HG03575 (cell line): Measurements from ENCODE around the gene L3MBTL3.

Source experiments
- ATAC-seq: cut with Tn5 transposase; IDR thresholded peaks from one replicate; pipeline ENCODE4 v1.9.1; 2021; ENCODE audit not compliant: unreplicated experiment, insufficient number of reproducible peaks, low FRiP score; ENCODE audit errors: extremely low read depth

Gene L3MBTL3

DNA sequence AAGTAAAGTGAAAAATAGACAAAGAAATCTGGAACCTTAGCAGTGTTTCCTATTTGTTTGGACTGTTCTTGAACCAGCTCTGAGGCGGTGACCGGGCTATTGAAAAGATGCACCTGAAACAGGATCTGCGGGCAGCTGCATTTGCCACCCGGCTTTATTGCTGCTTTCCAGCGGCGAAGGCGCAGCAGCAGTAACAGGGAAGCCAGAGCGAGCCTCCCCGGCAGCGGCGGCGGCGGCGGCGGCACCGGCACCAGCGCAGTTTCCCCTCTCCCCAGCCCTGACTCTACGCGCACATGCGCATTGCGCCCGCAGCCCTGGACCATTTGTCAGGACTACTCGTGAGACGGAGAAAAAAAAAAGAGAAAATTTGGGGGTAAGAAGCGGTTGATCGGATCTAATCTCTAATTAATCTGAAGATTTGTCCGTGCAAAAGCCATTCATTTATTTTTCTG, at the start of gene L3MBTL3:
Gene L3MBTL3, plus strand, starts transcription at position 290 of the 452 bp plus-strand sequence. CDS start 24,119 bp downstream, outside the sequence.
- peak; percentile 57 for ATAC-seq

DNA sequence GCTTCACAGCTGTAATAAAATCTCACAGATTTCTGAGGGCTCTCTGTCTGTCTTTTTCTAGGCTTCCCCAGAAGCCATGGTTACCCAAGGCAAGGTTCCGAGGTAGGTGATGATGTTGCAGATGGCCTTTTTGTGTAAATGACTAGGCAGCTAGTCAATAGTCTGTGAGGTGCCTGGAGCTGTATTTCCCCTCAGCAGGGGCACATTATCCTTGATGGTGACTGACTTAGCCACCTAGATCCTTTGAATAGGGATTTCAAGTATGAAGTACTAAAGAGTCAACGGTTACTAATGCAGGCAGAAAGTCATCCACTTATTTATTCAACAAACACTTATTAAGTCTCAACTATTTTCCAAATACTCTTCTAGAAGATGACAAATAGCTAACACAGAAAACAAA, 49.3 kb upstream of the L3MBTL3 start:
- no peak for ATAC-seq

DNA sequence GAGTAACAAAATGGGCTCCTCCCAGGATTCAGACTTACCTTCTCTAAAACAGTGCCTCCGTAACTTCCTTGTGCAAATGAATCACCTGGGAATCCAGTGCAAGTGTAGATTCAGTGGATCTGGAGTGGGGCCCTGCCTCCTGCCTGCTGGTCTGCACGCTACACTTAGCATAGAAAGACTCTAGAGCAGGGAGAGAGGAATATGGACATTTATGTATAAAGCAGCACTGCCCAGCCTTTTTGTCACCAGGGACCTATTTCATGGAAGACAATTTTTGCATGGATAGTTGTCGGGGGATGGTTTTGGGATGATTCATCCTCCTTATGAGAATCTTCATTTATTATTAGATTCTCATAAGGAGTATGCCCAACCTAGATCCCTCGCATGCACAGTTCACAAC, 42.3 kb upstream of the L3MBTL3 start:
- no peak for ATAC-seq

DNA sequence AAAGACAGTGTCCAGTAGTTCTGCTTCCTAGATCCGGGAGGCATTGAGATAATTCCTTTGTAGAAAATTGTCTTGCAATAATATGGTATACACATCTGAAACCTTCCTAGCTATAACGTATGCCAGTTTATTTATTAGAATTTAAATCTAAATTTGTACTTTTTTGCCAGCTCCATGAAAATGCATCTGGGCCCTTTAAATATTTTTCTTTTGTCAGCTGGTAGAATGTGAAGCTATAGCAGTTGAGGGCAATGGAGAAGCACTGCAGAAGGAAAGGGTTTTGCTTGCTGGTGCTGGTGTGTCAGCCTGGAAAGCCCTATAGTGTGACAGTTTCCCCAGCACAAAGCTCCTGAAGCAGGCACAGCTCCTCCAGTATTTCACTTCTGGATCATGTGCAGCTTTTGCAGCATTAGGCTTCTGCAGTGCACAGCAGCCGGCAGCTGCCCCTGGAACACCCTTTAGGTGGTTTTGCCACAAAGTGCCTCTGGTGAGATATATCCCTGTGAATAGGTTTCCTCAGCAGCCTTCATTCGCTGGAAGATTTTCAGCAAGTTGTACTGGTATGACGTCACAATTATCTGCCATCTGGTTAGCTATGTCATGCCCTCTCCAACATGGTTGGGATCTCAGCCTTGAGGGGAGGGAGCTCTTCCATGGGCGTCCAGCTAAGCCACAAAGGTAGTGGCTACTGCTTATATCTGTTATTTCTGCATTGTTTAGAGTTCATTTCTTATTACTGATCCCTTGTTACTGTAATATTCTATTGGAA, 40.0 kb upstream of the L3MBTL3 start:
- ATAC-seq, result no peak

DNA sequence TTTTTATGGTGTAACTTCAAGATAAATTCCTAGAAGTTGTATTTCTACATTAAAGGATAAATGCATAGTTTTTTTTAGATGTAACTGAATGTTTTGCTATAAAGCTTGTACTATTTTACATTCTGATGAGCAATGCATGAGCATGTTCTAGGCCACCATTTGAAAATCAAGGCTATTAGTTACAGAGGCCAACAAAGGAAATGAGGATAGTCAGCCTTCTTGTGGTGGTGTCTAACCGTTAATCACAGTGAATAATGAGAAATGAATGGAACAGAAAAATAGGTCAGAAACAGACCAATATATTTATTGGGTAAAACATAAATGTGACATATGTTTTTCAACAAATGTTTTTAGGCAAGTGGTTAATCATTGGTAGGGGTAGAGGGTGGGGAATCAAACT, 37.6 kb upstream of the L3MBTL3 start:
- no peak for ATAC-seq

DNA sequence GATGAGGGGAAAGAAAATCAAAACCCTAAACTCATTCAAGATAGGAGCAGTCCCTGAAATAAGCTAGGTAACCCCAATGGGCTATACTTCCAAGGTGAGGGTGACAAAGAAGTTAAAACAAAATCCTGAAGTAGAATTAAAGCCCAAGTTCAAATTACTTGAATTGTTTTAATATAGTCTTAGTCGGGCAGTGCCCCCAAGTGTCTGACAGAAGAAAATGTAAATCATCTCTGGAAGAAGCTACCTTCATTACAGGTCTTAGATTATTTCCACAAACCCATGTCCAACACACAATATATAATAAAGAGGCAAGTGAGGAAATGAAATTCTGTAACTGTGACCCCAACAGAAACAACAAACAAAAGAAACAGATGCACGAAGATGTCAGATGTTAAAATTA, 36.8 kb upstream of the L3MBTL3 start:
- ATAC-seq, result no peak

DNA sequence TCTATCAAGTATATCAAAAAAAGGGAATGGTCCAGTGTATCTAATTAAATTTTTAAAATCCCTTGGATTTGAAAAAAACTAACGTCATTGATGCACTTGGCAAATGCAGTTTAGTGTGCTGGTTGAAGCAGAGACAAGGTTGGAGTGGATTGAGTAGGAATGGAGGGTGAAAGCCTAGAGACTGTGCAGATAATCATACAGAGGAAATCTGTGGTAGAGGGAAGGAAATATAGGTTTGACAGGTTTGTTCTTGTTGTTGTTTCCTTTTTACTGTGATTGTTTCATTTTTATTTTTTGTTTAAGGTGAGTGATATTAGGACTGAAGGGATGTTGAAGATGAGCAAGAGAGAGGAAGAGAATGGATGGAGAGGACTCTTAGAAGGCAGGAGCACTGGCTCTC, 29.0 kb upstream of the L3MBTL3 start:
- no peak for ATAC-seq

DNA sequence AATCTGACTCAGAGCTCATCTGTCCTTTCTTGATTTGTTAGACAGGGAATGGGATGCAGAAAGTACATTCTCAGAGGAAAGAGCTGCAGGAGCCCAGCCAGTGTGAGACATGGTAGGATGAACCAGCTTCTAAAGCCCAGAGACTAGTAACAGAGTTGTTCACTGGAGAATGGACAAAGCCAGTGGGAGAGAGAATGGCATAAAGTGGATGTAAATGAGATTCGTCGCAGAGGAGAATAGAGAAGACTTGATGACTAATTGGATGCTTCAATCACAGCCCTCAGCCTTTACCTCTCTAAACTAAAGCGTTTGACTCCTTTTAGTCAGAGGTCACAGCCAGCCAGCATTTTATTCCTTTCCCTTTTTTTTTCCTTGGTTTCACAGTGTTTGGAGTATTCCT, 25.5 kb upstream of the L3MBTL3 start:
- ATAC-seq, result no peak

DNA sequence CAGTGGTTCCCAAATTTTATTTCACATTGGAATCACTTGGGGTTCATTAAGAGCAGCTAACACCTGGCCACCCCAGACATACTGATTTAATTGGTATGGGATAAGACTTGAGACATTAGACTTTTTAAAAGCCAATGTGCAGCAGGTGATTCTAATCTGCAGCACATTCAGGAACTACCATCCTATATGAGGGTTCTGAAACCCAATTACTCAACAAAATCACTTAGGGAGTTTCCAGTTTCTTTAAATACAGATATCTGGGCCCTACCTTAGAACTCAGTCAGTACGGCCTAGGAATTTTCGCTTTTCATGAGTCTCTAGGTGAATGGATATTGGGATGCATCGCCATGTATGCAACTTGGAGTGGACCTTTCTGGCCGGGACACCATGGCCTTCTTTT, 24.0 kb upstream of the L3MBTL3 start:
- ATAC-seq, result no peak

DNA sequence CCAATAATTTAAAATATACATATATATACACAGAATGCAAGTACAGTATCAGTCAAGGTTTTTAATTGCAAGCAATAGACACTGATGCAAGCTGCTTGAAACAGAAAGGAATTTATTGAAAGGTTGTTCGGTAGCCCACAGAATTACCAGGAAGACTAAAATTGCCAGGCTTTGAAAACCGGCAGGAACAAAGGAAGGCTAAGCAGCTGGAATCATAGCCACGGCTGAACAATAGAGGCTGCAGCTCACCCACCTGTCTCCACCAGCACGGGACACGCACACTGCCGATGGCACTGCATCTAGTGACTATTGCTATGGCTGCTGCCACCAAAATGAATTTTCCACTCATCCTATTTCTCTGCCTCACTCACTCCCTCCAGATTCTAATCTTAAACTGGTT, 22.0 kb upstream of the L3MBTL3 start:
- no peak for ATAC-seq

DNA sequence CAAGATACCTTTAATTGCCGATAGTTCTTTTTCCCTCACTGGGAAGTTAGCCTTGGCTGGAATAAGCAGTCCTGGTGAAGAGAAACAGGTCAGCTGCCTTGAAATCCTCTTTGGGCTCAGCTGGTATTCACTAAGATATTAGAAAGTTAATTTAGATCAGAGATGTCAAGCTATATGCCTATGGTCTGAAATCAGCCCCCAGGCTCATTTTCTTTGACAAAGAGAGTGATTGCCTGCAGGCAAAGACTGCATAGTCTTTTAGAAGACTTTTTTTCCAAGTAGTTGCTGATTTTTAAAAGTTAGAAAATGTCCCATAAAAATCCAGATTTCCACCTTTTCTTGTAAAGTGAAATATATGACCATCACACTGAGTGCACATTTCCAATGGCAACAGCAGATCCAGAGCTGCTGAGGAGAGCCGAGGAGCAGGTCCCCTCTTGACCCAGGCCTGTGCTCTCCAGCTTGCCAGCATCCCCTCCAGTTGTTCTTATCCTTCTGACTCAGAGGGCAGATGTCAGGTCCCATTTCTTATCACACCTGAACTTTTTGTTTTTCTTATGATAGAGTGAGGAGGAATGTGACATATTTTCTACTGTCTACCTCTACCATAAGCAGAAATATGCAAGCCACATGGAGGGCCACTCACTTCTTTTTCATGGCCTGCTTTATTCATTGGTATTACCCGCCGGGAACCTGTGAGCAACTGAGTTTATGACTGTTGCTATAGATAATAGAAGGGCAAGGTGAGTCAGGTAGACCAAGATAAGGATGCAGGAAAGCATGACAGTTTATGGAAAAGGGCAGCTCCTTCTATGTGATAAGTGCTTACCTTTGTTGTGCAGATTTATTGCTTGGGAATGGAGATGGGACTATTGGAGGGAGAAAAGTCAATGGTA, 17.6 kb upstream of the L3MBTL3 start:
- no peak for ATAC-seq

DNA sequence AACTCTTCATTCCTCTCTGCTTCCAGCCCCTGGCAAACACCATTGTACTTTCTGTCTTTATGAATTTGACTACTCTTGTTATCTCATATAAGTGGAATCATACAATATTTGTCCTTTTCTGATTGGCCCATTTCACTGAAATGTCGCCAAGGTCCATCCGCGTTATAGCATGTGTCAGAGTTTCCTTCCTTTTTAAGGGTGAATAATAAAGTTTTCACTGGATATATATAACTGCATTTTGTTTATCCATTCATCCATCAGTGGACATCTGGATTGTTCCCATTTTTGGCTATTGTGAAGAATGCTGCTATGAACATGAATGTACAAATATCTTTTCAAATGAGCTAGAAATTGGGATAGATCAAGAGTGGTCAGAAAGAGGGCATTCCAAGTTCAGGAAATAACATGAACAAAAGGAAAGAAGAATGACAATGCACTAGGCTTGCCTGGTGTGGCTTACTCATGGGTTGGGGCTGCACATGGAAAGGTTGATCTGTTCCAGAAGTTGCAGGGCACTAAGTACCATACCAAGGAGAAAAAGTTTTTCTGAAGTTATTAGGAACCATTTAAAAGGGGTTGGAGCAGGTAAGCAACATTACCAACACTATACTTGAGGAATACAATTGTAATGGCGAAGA, 10.0 kb upstream of the L3MBTL3 start:
- ATAC-seq, result no peak

DNA sequence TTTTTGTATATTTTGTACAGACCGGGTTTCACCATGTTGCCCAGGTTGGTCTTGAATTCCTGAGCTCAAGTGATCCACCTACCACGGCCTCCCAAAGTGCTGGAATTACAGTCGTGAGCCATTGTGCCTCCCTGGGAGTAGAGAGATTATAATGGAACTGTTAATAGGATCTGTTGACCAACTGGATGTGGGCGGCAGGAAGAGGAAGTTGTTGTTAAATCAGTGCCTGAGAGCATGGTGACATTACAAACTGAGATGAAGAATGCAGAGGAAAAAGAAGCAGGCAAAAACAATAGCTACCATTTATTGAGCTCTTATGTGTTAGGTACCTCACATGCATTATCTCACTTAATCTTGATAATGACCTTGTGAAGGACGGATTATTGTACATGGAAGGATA, 9.2 kb upstream of the L3MBTL3 start:
- ATAC-seq, result no peak

DNA sequence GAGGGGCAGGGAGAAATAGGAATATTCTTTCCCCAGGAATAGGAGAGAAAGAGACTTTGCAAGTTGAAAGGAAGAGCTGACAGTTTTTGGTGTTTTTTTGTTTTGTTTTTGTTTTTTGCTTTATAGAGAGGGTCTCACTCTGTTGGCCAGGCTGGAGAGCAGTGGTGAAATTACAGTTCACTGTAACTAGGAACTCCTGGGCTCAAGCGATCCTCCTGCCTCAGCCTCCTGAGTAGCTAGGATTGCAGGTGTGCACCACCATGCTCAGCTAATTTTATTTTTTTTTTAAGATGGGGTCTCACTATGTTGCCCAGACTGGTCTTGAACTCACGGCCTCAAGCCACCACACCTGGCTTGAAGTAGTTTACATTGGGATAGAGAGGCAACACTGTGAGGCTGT, 8.0 kb upstream of the L3MBTL3 start:
- no peak for ATAC-seq

DNA sequence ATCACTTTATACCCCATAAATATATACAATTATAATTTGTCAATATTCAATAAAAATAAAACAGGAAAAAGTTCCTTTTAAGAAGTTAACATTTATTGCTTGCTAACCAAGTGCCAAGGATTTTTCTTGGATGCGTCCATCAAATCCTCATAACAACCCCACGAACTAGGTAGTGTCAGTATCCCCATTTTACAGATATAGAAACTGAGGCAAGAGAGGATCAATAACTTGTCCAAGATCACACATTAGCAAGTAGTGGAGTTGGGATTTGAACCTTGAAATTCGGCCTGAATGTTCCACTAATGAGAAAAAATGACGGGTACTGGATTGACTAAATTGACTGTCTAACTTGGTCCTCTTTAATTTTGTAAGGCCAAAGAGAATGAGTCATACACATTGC, 5.7 kb upstream of the L3MBTL3 start:
- no peak for ATAC-seq

DNA sequence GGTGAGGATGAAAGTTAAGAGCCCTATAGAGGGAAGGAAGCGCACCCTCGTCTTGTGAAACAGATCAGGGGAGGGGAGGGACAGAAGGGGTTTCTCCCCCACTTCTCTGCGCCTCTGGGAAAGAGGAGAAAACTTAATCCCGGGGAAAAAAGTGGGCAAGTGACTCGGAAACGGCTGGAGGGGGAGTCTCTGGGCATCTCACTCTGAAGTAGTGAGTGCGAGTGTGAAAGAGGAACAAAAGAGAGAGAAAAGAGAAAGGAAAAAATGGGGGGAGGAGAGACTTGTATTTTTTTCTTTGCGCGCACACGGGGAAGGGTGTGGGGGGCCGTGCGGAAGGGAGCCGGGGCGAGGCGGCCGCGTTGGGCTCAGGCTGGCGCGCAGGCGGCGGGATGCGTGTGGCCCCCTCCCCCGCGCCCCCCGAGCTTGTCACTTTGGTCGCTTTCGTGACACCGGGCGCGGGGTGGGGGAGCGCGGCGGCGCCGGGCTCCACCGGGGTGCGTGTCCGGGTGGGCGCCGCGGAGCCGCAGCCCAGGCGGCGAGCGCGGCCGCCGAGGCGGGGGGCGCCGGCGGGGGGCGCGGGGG, 454 bp downstream of the L3MBTL3 start:
- peak; percentile 5 for ATAC-seq

DNA sequence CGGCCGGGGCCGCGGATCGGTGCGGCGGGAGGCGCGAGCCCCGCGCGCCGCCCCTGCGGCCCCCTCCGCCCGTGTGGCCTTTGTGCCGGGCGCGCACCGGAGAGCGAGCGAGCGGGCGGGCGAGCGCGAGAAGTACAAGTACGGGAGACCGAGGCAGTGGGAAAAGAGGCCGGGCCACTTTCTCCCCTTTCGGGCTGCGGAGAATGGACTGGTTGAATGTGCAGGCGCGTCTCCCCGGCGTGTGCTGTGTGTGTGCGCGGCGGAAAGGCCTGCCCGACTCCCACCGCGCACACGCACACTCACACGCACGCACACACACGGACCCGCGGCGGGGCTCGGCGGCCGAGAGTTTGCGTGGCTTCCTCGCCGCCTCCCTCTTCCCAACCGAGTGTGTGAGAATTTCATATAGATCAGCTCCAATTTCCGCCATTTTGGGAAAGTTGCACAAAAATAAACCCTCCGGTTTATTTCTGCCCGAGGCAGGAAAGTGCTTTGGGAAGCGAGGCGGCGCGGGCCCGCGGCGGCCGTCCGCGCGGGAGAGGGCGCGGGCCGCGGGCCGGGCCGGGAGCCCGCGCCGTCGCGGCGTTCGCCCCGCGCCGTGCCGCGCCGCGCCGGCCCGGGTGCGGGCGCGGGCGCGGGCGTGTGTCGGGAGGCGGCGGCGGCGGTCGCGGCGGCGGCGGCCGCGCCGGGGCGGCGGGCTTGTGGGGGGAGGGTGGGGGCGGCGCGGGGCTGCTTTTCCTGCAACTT, 1.1 kb downstream of the L3MBTL3 start:
- no peak for ATAC-seq

DNA sequence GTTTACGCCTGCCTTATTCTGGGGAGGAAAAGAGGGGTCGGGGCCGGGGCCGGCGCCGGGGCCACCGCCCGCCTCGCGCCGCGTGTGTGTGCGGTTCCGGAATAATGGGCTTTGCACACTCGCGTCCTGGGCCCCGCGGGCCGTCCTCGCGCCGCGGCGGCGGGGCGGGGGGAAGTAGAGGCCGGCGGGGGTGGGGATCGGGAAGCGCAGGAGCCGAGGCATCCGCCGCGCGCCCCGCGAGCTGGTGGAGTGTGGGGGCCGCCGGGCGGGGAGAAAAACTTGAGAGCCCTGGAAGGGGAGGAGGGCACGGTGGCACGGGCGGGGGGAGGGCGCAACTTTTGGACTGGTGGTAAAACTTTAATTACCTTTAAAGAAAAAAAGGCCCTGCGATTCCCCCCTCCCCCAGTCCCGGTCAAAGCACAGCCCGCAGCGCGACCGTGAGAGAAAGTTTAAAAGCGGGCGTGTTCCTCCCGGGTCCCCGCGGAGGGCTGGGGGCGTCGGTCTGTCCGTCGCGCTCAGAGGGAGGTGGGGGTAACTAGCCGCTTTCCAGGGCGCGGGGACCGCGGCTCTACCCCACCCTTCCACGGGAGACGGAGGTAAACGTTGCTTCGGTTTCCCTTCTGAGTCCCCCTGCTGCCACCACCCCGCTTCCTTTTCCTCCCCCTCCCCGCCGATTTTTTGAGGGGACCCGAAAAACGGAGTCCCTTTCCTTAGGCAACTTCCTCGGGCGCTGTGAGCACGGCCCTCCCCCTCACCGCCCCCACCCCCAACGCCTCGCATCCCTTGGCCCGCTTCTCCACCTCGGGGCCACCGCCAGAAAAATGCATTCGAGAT, 1.9 kb downstream of the L3MBTL3 start:
- ATAC-seq, result no peak
